H9 (cell line): ENCODE measurements around the gene RHBDF1. TPM values are rescaled to one million over a fixed set of nuclear protein-coding genes. Genes with fewer than 3 reads are reported as not detected.

Source experiments
- DNase-seq: peaks from one replicate; pipeline ENCODE4 v3.0.0-alpha.2; 2017
- H2AFZ ChIP-seq: one replicate; pipeline ENCODE4 v1.6.1; 2013; ENCODE audit warnings: mild to moderate bottlenecking, low read length, control low read depth, moderate library complexity
- H2AK5ac ChIP-seq: 2 replicates; pipeline ENCODE4 v1.6.1; 2013; ENCODE audit warnings: low read length, control low read depth, mixed read lengths; ENCODE audit not compliant: insufficient read length
- H2BK120ac ChIP-seq: one replicate; pipeline ENCODE4 v1.6.1; 2013; ENCODE audit warnings: low read depth, mild to moderate bottlenecking, low read length, control low read depth, inconsistent platforms; ENCODE audit not compliant: poor library complexity, severe bottlenecking
- H2BK12ac ChIP-seq: 2 replicates; pipeline ENCODE4 v1.6.1; 2013; ENCODE audit warnings: low read length, control low read depth, mixed read lengths, low read depth; ENCODE audit not compliant: insufficient read length
- H2BK15ac ChIP-seq: 2 replicates; pipeline ENCODE4 v1.6.1; 2013; ENCODE audit warnings: low read depth, low read length, control low read depth
- H2BK20ac ChIP-seq: one replicate; pipeline ENCODE4 v1.6.1; 2013; ENCODE audit warnings: low read depth, mild to moderate bottlenecking, low read length, control low read depth, inconsistent platforms; ENCODE audit not compliant: poor library complexity, severe bottlenecking
- H2BK5ac ChIP-seq: 2 replicates; pipeline ENCODE4 v1.6.1; 2013; ENCODE audit warnings: low read length, control low read depth, mixed read lengths; ENCODE audit not compliant: insufficient read length
- H3K14ac ChIP-seq: 2 replicates; pipeline ENCODE4 v1.6.1; 2013; ENCODE audit warnings: low read length, control low read depth; ENCODE audit not compliant: insufficient read depth
- H3K18ac ChIP-seq: 2 replicates; pipeline ENCODE4 v1.6.1; 2013; ENCODE audit warnings: low read depth, mild to moderate bottlenecking, mixed read lengths, low read length, control low read depth; ENCODE audit not compliant: insufficient read length
- H3K23ac ChIP-seq: 2 replicates; pipeline ENCODE4 v1.6.1; 2013; ENCODE audit warnings: low read length, control low read depth, mixed read lengths, low read depth; ENCODE audit not compliant: insufficient read length
- H3K23me2 ChIP-seq: 2 replicates; pipeline ENCODE4 v1.6.1; 2013; ENCODE audit warnings: low read depth, mild to moderate bottlenecking, mixed read lengths, low read length, control low read depth; ENCODE audit not compliant: insufficient read length, poor library complexity, severe bottlenecking
- H3K27ac ChIP-seq: 2 replicates; pipeline ENCODE4 v1.5.1; 2013; ENCODE audit warnings: low read length, control low read depth, mixed read lengths, low read depth; ENCODE audit not compliant: insufficient read length
- H3K27me3 ChIP-seq: 2 replicates; pipeline ENCODE4 v1.6.1; 2013; ENCODE audit warnings: low read length, control low read depth, inconsistent platforms; ENCODE audit not compliant: insufficient read depth
- H3K4ac ChIP-seq: 2 replicates; pipeline ENCODE4 v1.6.1; 2013; ENCODE audit warnings: low read depth, mild to moderate bottlenecking, control low read depth, inconsistent platforms, low read length, moderate library complexity
- H3K4me1 ChIP-seq: 2 replicates; pipeline ENCODE4 v1.6.1; 2013; ENCODE audit warnings: low read length, control low read depth, inconsistent platforms; ENCODE audit not compliant: insufficient read depth
- H3K4me2 ChIP-seq: 2 replicates; pipeline ENCODE4 v1.6.1; 2013; ENCODE audit warnings: low read length, control low read depth, mixed read lengths; ENCODE audit not compliant: insufficient read length, insufficient read depth
- H3K56ac ChIP-seq: 2 replicates; pipeline ENCODE4 v1.6.1; 2013; ENCODE audit warnings: low read depth, mild to moderate bottlenecking, mixed read lengths, low read length, control low read depth; ENCODE audit not compliant: insufficient read length
- H3K79me1 ChIP-seq: 2 replicates; pipeline ENCODE4 v1.6.1; 2013; ENCODE audit warnings: low read depth, mild to moderate bottlenecking, moderate library complexity, low read length, control low read depth, inconsistent platforms; ENCODE audit not compliant: insufficient read depth, poor library complexity, severe bottlenecking
- H3K79me2 ChIP-seq: 2 replicates; pipeline ENCODE4 v1.6.1; 2013; ENCODE audit warnings: low read length, control low read depth, inconsistent platforms; ENCODE audit not compliant: insufficient read depth
- H3K9ac ChIP-seq: 2 replicates; pipeline ENCODE4 v1.6.1; 2013; ENCODE audit warnings: low read length, control low read depth, mixed read lengths; ENCODE audit not compliant: insufficient read length; ENCODE audit errors: extremely low read depth
- H3K9me3 ChIP-seq: one replicate; pipeline ENCODE4 v1.6.1; 2013; ENCODE audit warnings: low read depth, low read length, inconsistent platforms; ENCODE audit not compliant: control insufficient read depth
- H3T11ph ChIP-seq: one replicate; pipeline ENCODE4 v1.6.1; 2013; ENCODE audit warnings: mild to moderate bottlenecking, low read length, control low read depth, inconsistent platforms
- H4K20me1 ChIP-seq: one replicate; pipeline ENCODE4 v1.6.1; 2013; ENCODE audit not compliant: control insufficient read depth, insufficient read length, insufficient read depth
- H4K5ac ChIP-seq: 2 replicates; pipeline ENCODE4 v1.6.1; 2013; ENCODE audit warnings: low read depth, mild to moderate bottlenecking, mixed read lengths, low read length, control low read depth; ENCODE audit not compliant: insufficient read length
- H4K8ac ChIP-seq: replicated peaks from 2 replicates; pipeline ENCODE4 v1.6.1; 2013; ENCODE audit warnings: low read length, control low read depth, mixed read lengths, low read depth; ENCODE audit not compliant: insufficient read length
- H4K91ac ChIP-seq: 2 replicates; pipeline ENCODE4 v1.6.1; 2013; ENCODE audit warnings: low read depth, mild to moderate bottlenecking, moderate library complexity, mixed read lengths, low read length, control low read depth; ENCODE audit not compliant: insufficient read length
- H3K27ac Mint-ChIP-seq, 3 experiments: 2 replicates in 2 of 3; 3 replicates in 1 of 3; pipeline ENCODE4 v1.8.0; 2020 to 2021; ENCODE audit warnings: mixed read lengths in 3 of 3, mild to moderate bottlenecking in 1 of 3, moderate library complexity in 1 of 3
- H3K27me3 Mint-ChIP-seq: 2 replicates; pipeline ENCODE4 v1.8.0; 2021; ENCODE audit warnings: low read depth, mild to moderate bottlenecking, moderate library complexity, mixed read lengths
- H3K36me3 Mint-ChIP-seq, 3 experiments: 2 replicates in 2 of 3; 3 replicates in 1 of 3; pipeline ENCODE4 v1.8.0; 2020 to 2021; ENCODE audit warnings: low read depth in 3 of 3, mixed read lengths in 3 of 3; ENCODE audit not compliant: insufficient read depth in 1 of 3
- H3K4me1 Mint-ChIP-seq, 2 experiments: 2 replicates each; pipeline ENCODE4 v1.8.0; 2020; ENCODE audit warnings: mixed read lengths in 2 of 2
- H3K4me3 Mint-ChIP-seq, 2 experiments: 2 replicates in 1 of 2; 3 replicates in 1 of 2; pipeline ENCODE4 v1.8.0; 2020 to 2021; ENCODE audit warnings: mild to moderate bottlenecking in 2 of 2, mixed read lengths in 2 of 2, moderate library complexity in 1 of 2
- H3K9me3 Mint-ChIP-seq, 2 experiments: 2 replicates in 1 of 2; 3 replicates in 1 of 2; pipeline ENCODE4 v1.8.0; 2020; ENCODE audit warnings: mild to moderate bottlenecking in 2 of 2, mixed read lengths in 2 of 2, moderate library complexity in 1 of 2
- CTCF ChIP-seq: fragments of 200-600 bp; sonication (generic); conservative IDR thresholded peaks from 3 replicates; pipeline ENCODE4 v1.8.0; 2021; ENCODE audit warnings: antibody characterized with exemption, mild to moderate bottlenecking
- WGBS: extraction: QIAGEN DNeasy Blood & Tissue Kit; methylation state at CpG from one replicate; pipeline ENCODE4 v1.1.7; 2013; ENCODE audit warnings: missing lambda C conversion rate, low lambda C conversion rate, mixed read lengths; ENCODE audit not compliant: insufficient read length; ENCODE audit errors: extremely low coverage; 5-methylcytosine and 5-hydroxymethylcytosine counted together
- total RNA-seq: library from RNA; stranded (reverse); gene quantifications from 2 replicates; pipeline ENCODE4 v1.2.1, GENCODE V29; 2021

Gene RHBDF1
- total RNA-seq, 1 experiment from 2014 or later: 34.6 TPM

GRCh38 chr16:83060-83603 is 10.7 kb upstream of the RHBDF1 start:
- no peak overlapping the region for H2AFZ ChIP-seq
- no peak overlapping the region for H3K18ac ChIP-seq
- H3K9me3 ChIP-seq: no peaks in the 10 kb centered on the region
- H3K27ac Mint-ChIP-seq: no peak overlapping the region
- H3K4me1 ChIP-seq: no peaks in the 10 kb centered on the region
- H2BK15ac ChIP-seq: no peak overlapping the region
- no peak for DNase-seq
- no peak overlapping the region for H3K4me3 Mint-ChIP-seq
- no peak overlapping the region for H3K56ac ChIP-seq
- no peak overlapping the region for H2BK12ac ChIP-seq
- H4K5ac ChIP-seq: no peak overlapping the region
- H3K23me2 ChIP-seq: peaks cover 8% of the 10 kb centered on the region
- no CpG with 5 or more reads among the region's 31 CpGs for WGBS
- H4K91ac ChIP-seq: no peak overlapping the region
- no peaks in the 10 kb centered on the region for H3K79me2 ChIP-seq
- H3K14ac ChIP-seq: no peak overlapping the region; the same call in 1 of the 2 replicates
- no peak overlapping the region for H2BK20ac ChIP-seq
- no peaks in the 10 kb centered on the region for H3K9me3 Mint-ChIP-seq
- H3K9ac ChIP-seq: no peak overlapping the region
- H3K36me3 Mint-ChIP-seq: peaks cover 8 to 41% (median 30%) of the 10 kb centered on the region in 3 experiments
- no peak overlapping the region for H3K23ac ChIP-seq
- H3K4ac ChIP-seq: no peak overlapping the region
- H3K4me2 ChIP-seq: no peak overlapping the region
- no peak overlapping the region for H3T11ph ChIP-seq
- no peak overlapping the region for H2BK5ac ChIP-seq
- peaks cover 6% of the 10 kb centered on the region for H4K20me1 ChIP-seq
- H2BK120ac ChIP-seq: no peak overlapping the region
- H3K27ac ChIP-seq: no peak overlapping the region
- H3K4me1 Mint-ChIP-seq: peaks cover 8 to 14% of the 10 kb centered on the region in 2 experiments
- H4K8ac ChIP-seq: no peak overlapping the region
- H2AK5ac ChIP-seq: no peak overlapping the region
- H3K79me1 ChIP-seq: no peaks in the 10 kb centered on the region
- no peak for TF ChIP-seq CTCF
- no peaks in the 10 kb centered on the region for H3K27me3 ChIP-seq
- no peaks in the 10 kb centered on the region; the same call in 1 of the 2 replicates for H3K27me3 Mint-ChIP-seq
